Breast epithelium (tissue), 4 donors: Measurements from ENCODE around the gene TERB1. TPM values are rescaled to one million over a fixed set of nuclear protein-coding genes. Genes with fewer than 3 reads are reported as not detected.
A peak's percentile ranks its signal among the peaks of the same experiment; 100 is the strongest.

Source experiments
- DNase-seq, 2 donors: peaks; one replicate each; pipeline ENCODE4 v3.0.0-alpha.2; 2019; ENCODE audit warnings: low spot score in 2 of 2
- H3K27ac ChIP-seq, 2 donors: fragments of 200-600 bp; sonication (generic) in 1 of 2; one replicate each; pipeline ENCODE4 v1.5.1; 2016 to 2019; ENCODE audit warnings: mild to moderate bottlenecking in 1 of 2
- H3K27me3 ChIP-seq, 2 donors: fragments of 200-600 bp; sonication (generic) in 1 of 2; one replicate each; pipeline versions ENCODE4 v1.5.1 to v1.6.0; 2017 to 2019; ENCODE audit warnings: control low read depth in 1 of 2, mild to moderate bottlenecking in 1 of 2
- H3K36me3 ChIP-seq: fragments of 200-600 bp; one replicate; pipeline ENCODE4 v1.5.1; 2019
- H3K4me1 ChIP-seq, 2 donors: fragments of 200-600 bp; sonication (generic); one replicate each; pipeline ENCODE4 v1.5.1; 2016 to 2019; ENCODE audit warnings: control low read depth in 1 of 2
- H3K4me3 ChIP-seq, 3 donors: fragments of 200-600 bp; sonication (generic); 1 replicate in 2 of 3; 2 replicates in 1 of 3; pipeline ENCODE4 v1.5.1; 2016 to 2019; ENCODE audit warnings: mild to moderate bottlenecking in 3 of 3, moderate library complexity in 2 of 3
- H3K9me3 ChIP-seq, 2 donors: fragments of 200-600 bp; sonication (generic) in 1 of 2; one replicate each; pipeline ENCODE4 v1.5.1; 2016 to 2019; ENCODE audit warnings: control low read depth in 1 of 2
- POLR2A ChIP-seq: fragments of 450-650 bp; IDR thresholded peaks from one replicate; pipeline ENCODE4 v1.6.1; 2016; ENCODE audit warnings: antibody characterized with exemption, mild to moderate bottlenecking, moderate library complexity
- POLR2AphosphoS5 ChIP-seq, 3 donors: sonication (generic); formaldehyde crosslinking; IDR thresholded peaks; one replicate each; pipeline ENCODE4 v1.6.1; 2017; ENCODE audit warnings: antibody characterized with exemption in 3 of 3
- intact Hi-C: fragments of 100-400 bp; cut with DNase I; formaldehyde crosslinking; loops from one replicate; pipeline ENCODE4 v1.15.1; 2023; ENCODE audit warnings: low total_unique reads
- total RNA-seq, 3 donors: library from RNA; depleted of rRNA; stranded (reverse); fragments of >200 nt; gene quantifications; one replicate each; pipeline ENCODE4 v1.1.0, GENCODE V29; 2016
- TF ChIP-seq, protein P1 (sequence below), 3 donors: fragments of 450-650 bp; IDR thresholded peaks; one replicate each; pipeline ENCODE4 v1.5.1; 2016 to 2017; ENCODE audit warnings: antibody characterized with exemption in 3 of 3, mild to moderate bottlenecking in 3 of 3, moderate library complexity in 3 of 3

The TERB1 gene
- total RNA-seq, 3 donors from 2014 or later = 0.33 to 0.64 (median 0.59) TPM

DNA sequence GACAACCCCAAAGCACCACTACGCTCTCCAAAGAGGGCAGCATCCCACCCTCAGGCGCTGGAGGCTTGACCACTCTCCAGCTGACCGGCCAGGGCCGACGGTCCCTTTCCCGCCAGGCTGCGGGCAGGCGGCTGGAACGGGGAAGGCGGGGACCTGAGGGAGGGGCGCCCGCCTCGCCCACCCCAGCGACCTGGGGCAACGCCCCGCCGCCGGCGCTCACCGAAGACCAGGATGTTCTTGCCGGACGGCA is 50.4 kb downstream of the TERB1 start:
- Histone ChIP-seq H3K36me3 (no peaks in the 10 kb centered on the region), H3K27me3 (no peaks in the 10 kb centered on the region), H3K4me1 (peaks cover 0 to 12% of the 10 kb centered on the region in 2 donors), H3K4me3 (peak overlapping the region; percentile 86 to 100 (median 99)), H3K9me3 (no peaks in the 10 kb centered on the region), H3K27ac (peak overlapping the region; percentile 94 to 97)
- intact Hi-C loops = no loop called here
- DNase-seq = no peak
- no peak for TF ChIP-seq POLR2AphosphoS5 (IDR thresholded peaks at IDR 0.05)
- no peak for TF ChIP-seq POLR2A
- TF ChIP-seq, protein P1, sequence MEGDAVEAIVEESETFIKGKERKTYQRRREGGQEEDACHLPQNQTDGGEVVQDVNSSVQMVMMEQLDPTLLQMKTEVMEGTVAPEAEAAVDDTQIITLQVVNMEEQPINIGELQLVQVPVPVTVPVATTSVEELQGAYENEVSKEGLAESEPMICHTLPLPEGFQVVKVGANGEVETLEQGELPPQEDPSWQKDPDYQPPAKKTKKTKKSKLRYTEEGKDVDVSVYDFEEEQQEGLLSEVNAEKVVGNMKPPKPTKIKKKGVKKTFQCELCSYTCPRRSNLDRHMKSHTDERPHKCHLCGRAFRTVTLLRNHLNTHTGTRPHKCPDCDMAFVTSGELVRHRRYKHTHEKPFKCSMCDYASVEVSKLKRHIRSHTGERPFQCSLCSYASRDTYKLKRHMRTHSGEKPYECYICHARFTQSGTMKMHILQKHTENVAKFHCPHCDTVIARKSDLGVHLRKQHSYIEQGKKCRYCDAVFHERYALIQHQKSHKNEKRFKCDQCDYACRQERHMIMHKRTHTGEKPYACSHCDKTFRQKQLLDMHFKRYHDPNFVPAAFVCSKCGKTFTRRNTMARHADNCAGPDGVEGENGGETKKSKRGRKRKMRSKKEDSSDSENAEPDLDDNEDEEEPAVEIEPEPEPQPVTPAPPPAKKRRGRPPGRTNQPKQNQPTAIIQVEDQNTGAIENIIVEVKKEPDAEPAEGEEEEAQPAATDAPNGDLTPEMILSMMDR (IDR thresholded peaks at IDR 0.05) = no peak

DNA sequence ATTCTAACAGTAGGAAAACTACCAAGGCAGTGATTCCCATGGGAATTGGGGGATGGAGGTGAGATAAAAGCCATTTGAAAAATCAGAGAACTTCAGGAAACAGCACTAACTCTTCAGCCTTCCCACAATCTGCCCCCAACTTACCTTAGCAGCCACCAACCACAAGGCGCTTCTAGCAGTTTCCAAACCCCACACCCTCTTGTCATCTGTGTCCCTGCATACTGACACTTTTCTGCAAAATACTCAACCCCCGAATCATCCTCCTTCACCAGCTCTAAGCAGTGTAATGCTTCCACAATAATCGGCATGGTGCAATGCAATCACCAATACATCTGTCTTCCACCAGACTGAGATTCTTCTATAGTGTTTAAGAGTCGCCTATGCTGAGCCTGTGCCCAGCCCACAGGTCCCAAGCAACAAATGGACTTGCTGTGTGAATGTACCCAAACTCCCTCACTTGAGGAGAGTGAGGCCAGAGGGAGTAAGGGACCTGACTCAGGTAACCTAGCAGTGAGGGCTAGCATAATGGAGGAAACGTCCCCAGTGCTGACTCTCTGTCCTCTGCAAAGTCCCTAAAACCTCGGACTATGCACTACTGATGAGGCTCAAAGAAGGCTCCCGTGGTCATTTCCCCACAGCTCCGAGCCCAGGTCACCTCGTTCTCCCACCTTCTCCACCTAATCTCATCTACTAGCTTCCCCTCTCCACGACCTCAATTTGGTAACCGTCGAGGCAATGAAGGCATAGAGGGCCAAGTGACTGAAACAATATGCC is 50.9 kb downstream of the TERB1 start:
- no peak for DNase-seq
- TF ChIP-seq POLR2AphosphoS5 (IDR thresholded peaks at IDR 0.05) (no peak), POLR2A (no peak)
- TF ChIP-seq, protein P1 (IDR thresholded peaks at IDR 0.05) = no peak
- Histone ChIP-seq H3K27me3 (no peaks in the 10 kb centered on the region), H3K9me3 (no peaks in the 10 kb centered on the region), H3K27ac (peak overlapping the region; percentile 94 to 97), H3K4me3 (peak overlapping the region; percentile 86 to 100 (median 99)), H3K4me1 (peaks cover 0 to 12% of the 10 kb centered on the region in 2 donors), H3K36me3 (no peaks in the 10 kb centered on the region)
- intact Hi-C loops = no loop called here

DNA sequence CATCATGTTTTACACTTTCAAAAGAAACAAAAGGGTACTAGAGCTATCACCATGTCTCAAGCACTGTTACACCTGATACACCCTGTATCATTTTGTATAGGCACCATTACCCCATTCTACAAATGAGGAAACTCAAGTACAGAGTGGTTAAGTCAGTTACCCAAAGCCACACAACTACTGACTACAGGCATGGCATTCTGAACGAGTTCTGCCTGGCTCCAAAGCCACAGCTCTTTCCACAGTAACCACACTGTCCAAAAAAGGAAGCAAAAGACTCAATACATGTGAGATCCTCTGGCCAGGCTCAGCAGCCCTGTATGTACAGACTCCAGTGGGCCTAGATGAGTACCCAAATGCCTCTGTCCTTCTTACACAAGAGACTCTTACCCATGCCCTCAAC is 54.7 kb downstream of the TERB1 start:
- Histone ChIP-seq H3K4me3 (no peak overlapping the region), H3K27me3 (no peaks in the 10 kb centered on the region), H3K36me3 (no peaks in the 10 kb centered on the region), H3K4me1 (peaks cover 0 to 21% of the 10 kb centered on the region in 2 donors), H3K27ac (peak overlapping the region in 1 of 2 donors; percentile 48), H3K9me3 (no peaks in the 10 kb centered on the region)
- no peak for DNase-seq
- intact Hi-C loops = loop anchor here (10.0 kb wide), 1 partner anchor 838 kb away; no protein-coding TSS in a partner anchor
- TF ChIP-seq, protein P1 (IDR thresholded peaks at IDR 0.05) = no peak
- TF ChIP-seq POLR2AphosphoS5 (IDR thresholded peaks at IDR 0.05) = no peak
- no peak for TF ChIP-seq POLR2A

DNA sequence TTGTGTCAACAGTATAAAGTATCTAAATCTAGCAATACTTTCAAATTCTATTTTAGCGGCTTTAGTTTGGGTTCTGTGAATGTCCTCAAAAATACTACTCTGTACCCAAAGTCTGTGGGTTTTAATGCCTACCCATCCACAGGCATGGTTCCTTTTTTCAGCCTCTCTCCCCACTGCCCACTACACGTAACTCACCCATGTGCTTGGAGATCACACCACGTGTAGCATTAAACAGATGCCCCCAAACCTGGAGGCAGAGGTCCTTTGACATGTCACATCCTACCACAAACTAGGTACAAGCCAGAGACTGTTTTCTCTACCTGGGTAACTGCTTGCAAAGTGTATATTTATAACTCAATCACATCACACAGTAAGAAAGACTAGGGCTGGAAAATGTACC is 55.3 kb downstream of the TERB1 start:
- Histone ChIP-seq H3K4me3 (no peak overlapping the region), H3K4me1 (peaks cover 0 to 21% of the 10 kb centered on the region in 2 donors), H3K27ac (no peak overlapping the region), H3K27me3 (no peaks in the 10 kb centered on the region), H3K36me3 (no peaks in the 10 kb centered on the region), H3K9me3 (no peaks in the 10 kb centered on the region)
- TF ChIP-seq POLR2AphosphoS5 (IDR thresholded peaks at IDR 0.05) (no peak), POLR2A (no peak)
- TF ChIP-seq, protein P1 (IDR thresholded peaks at IDR 0.05) = no peak
- intact Hi-C loops = loop anchor here (10.0 kb wide), 1 partner anchor 839 kb away; no protein-coding TSS in a partner anchor
- DNase-seq = no peak

DNA sequence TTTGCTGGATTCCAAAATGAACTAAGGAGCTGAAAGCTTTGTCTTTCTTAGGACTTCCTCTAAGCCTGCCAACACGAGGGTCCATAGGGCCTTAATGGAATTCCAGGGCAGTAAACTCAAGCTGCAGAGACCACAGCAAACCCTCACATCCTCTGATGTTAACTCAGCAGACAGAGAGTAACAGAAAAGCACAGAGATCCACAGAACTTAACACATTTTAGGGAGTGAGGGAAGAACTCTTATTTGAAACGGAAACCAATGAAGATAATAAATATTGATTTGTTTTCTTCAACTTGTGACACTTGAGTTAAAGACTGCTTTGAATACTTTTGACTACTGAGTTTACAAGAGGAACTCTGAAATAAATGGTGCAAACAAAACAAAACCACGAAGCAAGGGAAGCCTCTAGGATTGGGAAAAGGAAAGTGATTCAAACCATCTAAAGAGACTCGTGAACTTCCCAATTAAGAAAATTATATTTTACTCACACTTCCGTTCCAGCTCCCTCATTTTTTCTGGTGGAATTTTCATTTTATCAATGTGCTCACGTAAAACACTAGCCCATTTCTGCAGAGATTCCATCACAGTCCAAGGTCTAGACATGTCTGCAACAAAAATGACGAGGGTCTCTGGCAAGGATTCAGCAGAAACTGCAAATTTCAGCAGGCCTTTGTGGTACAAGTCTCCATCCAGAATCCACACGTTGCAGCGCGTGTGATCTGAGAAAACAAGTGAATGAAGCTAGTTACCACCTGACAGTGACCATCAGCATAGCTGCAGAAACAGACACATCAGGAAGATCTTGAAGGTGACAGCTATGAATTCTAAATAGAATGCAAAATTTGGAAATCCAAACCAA is 59.2 kb downstream of the TERB1 start:
- Histone ChIP-seq H3K9me3 (no peaks in the 10 kb centered on the region), H3K4me3 (no peak overlapping the region), H3K36me3 (no peaks in the 10 kb centered on the region), H3K4me1 (peaks cover 0 to 13% of the 10 kb centered on the region in 2 donors), H3K27me3 (no peaks in the 10 kb centered on the region), H3K27ac (peak overlapping the region; percentile 75 to 81)
- TF ChIP-seq, protein P1 (IDR thresholded peaks at IDR 0.05) = no peak
- TF ChIP-seq POLR2A (no peak), POLR2AphosphoS5 (IDR thresholded peaks at IDR 0.05) (no peak)
- intact Hi-C loops = loop anchor here (10.0 kb wide), 1 partner anchor 843 kb away; no protein-coding TSS in a partner anchor
- DNase-seq = no peak
